Measurements from ENCODE around the gene RASA4.
"Not testable (repeated sequence)": the region's sequence is repeated elsewhere in the genome, so short reads cannot be mapped to it uniquely, and the experiment has no call there.

The RASA4 gene

GRCh38 chr7:102616507-102617125 is at the start of gene RASA4:
TSS of gene RASA4 (minus strand) at chr7:102616756. CDS start at chr7:102616689, 67 bp downstream.
- not testable (repeated sequence) for DNase-seq

GRCh38 chr7:102664765-102665164 is 48.2 kb upstream of the RASA4 start:
- not testable (repeated sequence) for DNase-seq

GRCh38 chr7:102649924-102650323 is 33.4 kb upstream of the RASA4 start, which contains the start of gene SPDYE2B:
TSS of gene SPDYE2B (plus strand) at chr7:102650319. CDS start at chr7:102652349, 2,030 bp downstream.
- DNase-seq = not testable (repeated sequence)

GRCh38 chr7:102647813-102648212 is 31.3 kb upstream of the RASA4 start:
- DNase-seq = not testable (repeated sequence)

GRCh38 chr7:102643404-102643803 is 26.8 kb upstream of the RASA4 start:
- not testable (repeated sequence) for DNase-seq

GRCh38 chr7:102642691-102643090 is 26.1 kb upstream of the RASA4 start, which contains the start of gene UPK3BL1:
TSS of gene UPK3BL1 (minus strand) at chr7:102642791. CDS start at chr7:102642741, 50 bp downstream.
- DNase-seq = not testable (repeated sequence)

GRCh38 chr7:102638848-102639247 is 22.3 kb upstream of the RASA4 start:
- DNase-seq = not testable (repeated sequence)

- DNase-seq = not testable (repeated sequence)
These were observed 20.4 kb upstream of the RASA4 start for GRCh38 chr7:102636956-102637355.

GRCh38 chr7:102635354-102635753 is 18.8 kb upstream of the RASA4 start:
- DNase-seq = not testable (repeated sequence)

GRCh38 chr7:102634299-102634698 is 17.7 kb upstream of the RASA4 start:
- DNase-seq = not testable (repeated sequence)

- DNase-seq = not testable (repeated sequence)
These were observed 14.1 kb upstream of the RASA4 start for GRCh38 chr7:102630622-102631021.

GRCh38 chr7:102627271-102627904 is 10.8 kb upstream of the RASA4 start:
- not testable (repeated sequence) for DNase-seq

- not testable (repeated sequence) for DNase-seq
These were observed 1.6 kb upstream of the RASA4 start for GRCh38 chr7:102618122-102618521.

GRCh38 chr7:102615930-102616329 is 626 bp downstream of the RASA4 start:
- DNase-seq = not testable (repeated sequence)

GRCh38 chr7:102614873-102615272 is 1.7 kb downstream of the RASA4 start:
- DNase-seq = not testable (repeated sequence)

GRCh38 chr7:102614346-102614697 is 2.2 kb downstream of the RASA4 start:
- not testable (repeated sequence) for DNase-seq

- not testable (repeated sequence) for DNase-seq
These were observed 2.8 kb downstream of the RASA4 start for GRCh38 chr7:102613575-102614345.

- not testable (repeated sequence) for DNase-seq
These were observed 4.8 kb downstream of the RASA4 start for GRCh38 chr7:102611675-102612325.

GRCh38 chr7:102611013-102611674 is 5.4 kb downstream of the RASA4 start:
- not testable (repeated sequence) for DNase-seq

- not testable (repeated sequence) for DNase-seq
These were observed 6.1 kb downstream of the RASA4 start for GRCh38 chr7:102610441-102610840.

GRCh38 chr7:102609734-102610133 is 6.8 kb downstream of the RASA4 start:
- DNase-seq = not testable (repeated sequence)

GRCh38 chr7:102606848-102607247 is 9.7 kb downstream of the RASA4 start:
- not testable (repeated sequence) for DNase-seq

Measured in NCI-H1694 (cell line).